Measurements from ENCODE around the gene GATM.

GRCh38 chr15:45386974-45387373, 8.6 kb upstream of the GATM start:
- TF ChIP-seq CTCF (conservative IDR thresholded peaks at IDR 0.05; ENCODE audit: low read depth, low read length) (no peak), EZH2 (IDR thresholded peaks at IDR 0.05; ENCODE audit: borderline replicate concordance, low read depth, low read length, poor library complexity, severe bottlenecking) (no peak)
